HG02981 (cell line): ENCODE measurements around the gene SSX4B.
"Not testable (repeated sequence)": the region's sequence is repeated elsewhere in the genome, so short reads cannot be mapped to it uniquely, and the experiment has no call there.

Experiments
- ATAC-seq: cut with Tn5 transposase; IDR thresholded peaks from one replicate; pipeline ENCODE4 v1.9.1; 2021; ENCODE audit warnings: mild to moderate bottlenecking, moderate library complexity; ENCODE audit not compliant: unreplicated experiment

The SSX4B gene, protein sequence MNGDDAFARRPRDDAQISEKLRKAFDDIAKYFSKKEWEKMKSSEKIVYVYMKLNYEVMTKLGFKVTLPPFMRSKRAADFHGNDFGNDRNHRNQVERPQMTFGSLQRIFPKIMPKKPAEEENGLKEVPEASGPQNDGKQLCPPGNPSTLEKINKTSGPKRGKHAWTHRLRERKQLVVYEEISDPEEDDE

DNA sequence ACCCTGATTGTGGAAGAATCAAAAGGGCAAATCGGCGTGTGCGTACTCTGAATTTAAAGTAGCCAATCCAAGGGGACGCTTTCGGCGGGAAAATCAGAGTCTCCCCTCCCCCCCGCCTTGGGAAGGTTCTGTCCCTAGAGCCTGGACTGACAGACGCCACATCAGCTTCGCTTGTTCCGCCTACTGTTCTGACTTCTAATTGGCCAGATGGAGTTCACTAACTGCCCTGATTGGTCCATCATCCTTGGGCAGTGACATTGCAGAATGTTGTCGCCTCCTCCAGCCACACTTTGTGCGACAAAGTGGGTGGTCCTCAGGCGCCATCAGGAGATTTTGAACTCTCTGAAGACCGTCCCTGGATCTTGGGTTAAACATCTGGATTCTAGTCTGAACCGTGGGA, at the start of gene SSX4B:
SSX4B (minus strand) TSS at position 101 of the 400 bp plus-strand sequence. CDS start 588 bp downstream, outside the sequence.
- ATAC-seq, result not testable (repeated sequence)

DNA sequence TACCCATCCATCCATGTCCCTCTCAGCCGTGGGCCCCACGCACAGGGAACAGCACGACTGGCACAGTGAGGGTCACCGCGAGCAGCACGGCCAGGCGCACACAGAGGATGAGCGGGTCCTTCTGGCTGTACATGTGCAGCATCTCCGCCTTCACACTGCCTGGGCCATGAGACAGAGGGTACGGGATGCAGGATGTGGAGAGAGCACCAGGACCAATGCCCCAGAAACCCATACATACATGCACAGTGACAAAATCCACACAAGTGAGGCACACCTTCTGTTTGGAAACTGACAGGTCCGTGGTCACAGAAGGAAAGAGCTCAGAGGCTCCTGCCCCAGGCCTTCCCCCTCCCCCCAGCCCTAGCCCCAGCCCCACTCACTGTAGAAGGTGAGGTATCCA, 48.8 kb upstream of the SSX4B start:
- ATAC-seq, result no peak

DNA sequence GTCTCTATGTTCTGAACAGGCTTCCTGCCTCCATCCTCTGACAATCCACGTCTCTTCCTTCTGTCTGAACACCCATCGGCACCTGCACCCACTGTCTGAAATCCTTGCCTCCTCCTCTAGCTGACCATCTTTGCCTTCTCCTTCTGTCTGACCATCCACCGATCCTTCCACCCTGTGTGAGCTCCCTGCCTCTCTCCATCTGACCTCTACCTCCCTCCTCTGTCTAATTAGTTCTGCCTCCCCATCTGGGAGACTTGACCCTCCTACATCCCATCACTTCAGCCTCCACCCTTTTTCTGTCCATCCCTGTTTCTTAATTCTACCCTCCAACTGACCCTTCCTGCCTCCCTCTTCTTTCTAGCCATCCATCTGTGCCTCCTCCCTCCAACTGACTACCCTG, 48.3 kb upstream of the SSX4B start:
- ATAC-seq, result no peak

DNA sequence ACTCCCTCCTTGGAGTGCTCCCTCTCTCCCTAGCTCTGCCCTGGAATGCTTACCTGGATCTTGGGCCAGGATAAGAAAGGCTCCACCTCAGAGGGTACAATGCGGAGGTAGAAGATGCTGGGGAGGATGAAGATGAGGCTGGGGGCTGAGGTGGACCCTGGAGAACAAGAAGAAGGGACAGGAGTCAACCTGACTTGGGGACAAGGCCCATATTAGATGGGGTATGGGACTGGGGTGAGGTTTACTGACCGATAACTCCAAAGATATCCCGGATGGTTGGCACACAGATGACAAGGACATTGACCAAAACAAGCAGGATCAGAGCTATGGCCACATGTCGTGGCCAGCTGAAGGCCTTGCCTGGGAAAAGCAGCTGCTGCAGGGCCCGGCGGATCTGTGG, 47.7 kb upstream of the SSX4B start:
- ATAC-seq, result no peak

DNA sequence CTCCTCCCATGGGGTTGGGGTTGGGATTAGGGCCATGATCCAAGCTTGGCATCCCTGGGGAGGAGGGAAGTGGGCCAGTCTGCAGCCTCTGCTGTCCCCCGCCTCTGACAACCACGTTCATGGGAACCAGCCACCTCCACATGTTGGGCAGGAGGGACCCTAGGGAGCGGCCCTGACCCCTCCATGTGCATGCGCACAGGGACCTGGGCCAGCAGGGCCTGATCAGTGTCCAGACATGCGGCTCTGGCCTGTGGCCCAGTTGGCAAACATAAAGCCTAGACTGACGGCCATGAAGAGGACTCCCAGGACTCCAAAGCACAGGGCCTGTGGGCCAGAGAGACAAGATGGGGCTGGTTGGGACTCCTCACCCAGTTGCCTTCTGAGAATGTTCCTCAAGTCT, 47.0 kb upstream of the SSX4B start:
- no peak for ATAC-seq

DNA sequence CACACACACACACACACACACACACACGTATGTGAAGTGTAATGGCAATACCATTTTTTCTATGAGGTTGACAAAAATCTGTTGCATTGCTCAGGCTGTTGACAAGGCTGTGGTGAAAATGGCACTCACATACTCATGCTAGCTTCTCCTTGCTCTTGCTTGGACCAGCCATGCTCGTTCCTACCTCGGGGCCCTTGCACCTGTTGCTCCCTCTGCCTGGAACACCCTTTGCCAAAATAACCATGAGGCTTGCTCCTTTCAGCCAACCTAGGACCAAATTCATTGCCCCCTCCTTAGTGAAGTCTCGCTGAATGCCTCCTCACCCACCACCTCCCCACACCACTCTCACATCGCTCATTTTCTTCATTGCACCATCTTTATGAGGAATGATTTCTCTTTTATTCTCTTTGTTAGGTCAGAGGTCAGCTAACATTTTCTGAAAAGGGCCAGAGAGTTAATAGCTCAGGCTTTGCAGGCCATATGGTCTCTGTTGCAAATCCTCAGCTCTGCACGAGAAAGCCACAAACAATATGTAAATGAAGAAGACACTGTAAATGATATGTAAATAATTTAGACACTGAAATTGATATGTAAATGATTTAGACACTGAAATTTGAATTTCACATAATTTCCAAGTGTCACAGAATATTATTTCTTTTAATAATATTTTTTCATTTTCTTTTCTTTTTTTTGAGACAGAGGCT, 45.0 kb upstream of the SSX4B start:
- ATAC-seq, result no peak

DNA sequence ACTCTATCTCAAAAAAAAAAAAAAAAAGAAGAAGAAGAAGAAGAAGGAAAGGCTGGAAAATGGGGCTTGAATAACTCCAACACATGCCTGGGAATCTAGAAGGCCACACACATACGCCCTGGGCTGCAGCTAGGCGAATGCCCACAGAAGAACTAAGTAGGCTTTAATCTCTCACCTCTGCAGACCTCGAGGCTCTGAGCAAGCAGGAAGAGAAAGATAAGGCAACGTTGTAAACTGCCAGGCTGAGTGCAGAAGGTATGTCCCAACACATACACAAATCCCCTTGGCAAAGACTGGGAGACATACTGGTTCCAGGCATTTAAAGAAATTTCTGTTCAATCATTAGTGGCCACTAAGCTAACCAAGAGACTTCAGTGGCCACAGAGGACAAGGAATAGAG, 39.9 kb upstream of the SSX4B start:
- ATAC-seq, result no peak

DNA sequence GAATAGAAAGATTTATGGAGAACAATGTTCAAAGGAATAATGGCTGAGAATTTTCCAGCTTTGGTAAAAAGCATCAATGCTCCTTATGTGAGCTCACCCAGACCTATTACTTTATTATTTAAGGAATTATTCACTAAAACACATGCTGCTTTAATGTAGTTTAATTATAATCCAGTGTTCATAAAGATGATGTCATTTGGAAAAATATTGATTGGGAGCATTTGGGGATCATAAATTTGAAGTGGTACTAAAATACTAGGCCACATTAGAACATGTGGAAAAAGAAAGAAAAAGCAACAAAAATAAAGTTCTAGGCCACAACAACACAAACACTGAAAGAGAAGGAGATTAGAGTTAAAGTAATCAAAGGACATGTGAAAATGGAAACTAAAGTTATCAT, 38.3 kb upstream of the SSX4B start:
- no peak for ATAC-seq

DNA sequence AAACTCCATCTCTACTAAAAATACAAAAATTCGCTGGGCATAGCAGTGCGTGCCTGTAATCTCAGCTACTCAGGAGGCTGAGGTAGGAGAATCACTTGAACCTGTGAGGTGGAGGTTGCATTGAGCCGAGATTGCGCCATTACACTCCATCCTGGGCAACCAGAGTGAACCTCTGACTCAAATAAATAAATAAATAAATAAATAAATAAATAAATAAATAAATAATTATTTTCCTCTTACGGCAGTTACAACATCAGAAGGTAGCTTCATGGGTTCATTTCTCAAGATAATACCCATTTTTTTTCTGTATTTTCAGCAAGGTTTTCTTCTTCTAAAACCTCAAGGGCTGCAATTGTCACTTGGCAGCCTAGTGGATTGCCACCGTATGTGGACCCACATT, 35.4 kb upstream of the SSX4B start:
- ATAC-seq, result not testable (repeated sequence)

DNA sequence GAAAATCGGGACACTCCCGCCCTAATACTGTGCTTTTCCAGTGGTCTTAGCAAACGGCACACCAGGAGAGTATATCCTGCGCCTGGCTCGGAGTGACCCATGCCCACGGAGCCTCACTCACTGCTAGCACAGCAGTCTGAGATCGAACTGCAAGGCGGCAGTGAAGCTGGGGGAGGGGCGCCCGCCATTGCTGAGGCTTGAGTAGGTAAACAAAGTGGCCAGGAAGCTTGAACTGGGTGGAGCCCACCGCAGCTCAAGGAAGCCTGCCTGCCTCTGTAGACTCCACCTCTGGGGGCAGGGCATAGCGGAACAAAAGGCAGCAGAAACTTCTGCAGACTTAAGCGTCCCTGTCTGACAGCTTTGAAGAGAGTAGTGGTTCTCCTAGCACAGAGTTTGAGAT, 22.0 kb upstream of the SSX4B start:
- ATAC-seq, result not testable (repeated sequence)

DNA sequence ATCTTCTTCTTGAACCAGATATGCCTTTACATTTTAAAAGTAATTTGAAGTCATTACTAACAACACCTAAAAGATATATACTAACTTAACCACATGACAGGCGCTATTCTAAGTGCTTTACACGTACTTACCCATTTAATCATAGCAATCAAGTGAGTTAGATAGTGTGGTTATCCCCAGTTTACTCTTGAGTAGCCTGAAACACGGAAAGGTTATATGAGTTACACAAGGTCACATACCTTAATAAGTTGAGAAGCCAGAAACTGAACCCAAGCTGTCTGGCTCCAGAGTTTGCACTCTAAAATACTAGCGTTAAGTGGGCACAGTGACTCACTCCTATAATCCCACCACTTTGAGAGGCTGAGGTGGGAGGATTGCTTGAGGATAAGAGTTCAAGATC, 18.4 kb upstream of the SSX4B start:
- ATAC-seq, result not testable (repeated sequence)

DNA sequence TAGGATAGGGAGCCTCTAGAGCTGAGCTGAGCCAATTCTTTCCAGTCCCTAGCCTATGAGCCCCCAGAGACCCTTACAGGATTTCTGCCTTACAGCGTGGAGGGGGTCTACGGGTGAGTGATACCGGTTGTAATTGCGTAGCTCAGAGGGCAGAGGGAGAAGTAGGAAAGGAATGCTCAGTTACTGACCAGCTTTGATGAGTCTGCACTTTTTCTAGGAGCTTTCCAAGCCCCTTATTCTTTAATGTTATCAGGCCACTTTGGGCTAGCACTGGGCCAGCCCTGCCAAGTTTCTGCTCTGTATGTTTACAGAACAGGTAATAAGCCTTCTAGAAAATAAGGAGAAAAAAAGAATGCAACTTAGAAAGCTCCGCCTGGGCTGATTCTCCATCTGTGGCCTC, 17.8 kb upstream of the SSX4B start:
- not testable (repeated sequence) for ATAC-seq

DNA sequence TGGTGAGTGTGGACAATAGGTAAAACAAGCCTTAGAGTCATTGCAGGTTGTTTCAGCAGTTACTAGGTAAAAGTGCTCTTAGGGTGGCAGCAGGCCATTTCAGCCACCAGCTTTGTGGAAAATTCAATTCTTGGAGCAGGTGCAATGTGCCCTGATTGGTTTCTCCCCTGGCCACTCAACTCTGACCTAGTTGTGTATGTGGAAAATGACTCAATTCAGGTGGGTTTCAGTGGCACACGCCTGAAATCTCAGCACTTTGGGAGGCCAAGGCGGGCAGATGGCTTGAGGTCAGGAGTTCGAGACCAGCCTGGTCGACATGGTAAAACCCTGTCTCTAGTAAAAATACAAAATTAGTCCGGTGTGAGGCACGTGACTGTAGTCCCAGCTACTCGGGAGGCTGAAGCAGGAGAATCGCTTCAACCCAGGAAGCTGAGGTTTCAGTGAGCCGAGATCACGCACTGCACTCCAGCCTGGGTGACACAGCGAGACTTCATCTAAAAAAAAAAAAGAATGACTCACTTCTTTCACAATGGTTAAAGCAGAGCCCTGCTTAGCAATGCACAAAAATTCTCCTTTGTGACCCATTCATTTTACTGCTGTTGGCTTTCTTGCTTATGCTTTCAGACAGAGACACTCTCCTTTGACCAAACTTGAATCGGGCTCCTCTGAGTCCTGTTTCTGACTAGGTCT, 15.4 kb upstream of the SSX4B start:
- ATAC-seq, result not testable (repeated sequence)

DNA sequence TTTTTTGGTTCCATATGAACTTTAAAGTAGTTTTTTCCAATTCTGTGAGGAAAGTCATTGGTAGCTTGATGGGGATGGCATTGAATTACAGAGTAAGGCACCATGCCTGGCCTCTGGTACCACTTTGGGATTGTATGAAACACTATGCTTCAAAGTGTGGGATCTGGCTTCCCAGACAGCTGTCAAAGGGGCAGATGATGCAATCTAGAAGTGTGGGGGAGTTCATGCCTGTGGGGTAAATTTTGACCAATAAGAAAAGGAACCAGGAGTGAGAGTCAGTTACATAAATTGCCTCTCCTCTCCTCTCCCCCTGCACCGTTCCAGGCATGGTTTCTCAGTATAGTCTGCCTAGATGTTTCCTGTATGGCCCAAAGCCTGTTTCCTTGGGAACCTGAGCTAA, 13.9 kb downstream of the SSX4B start:
- not testable (repeated sequence) for ATAC-seq

DNA sequence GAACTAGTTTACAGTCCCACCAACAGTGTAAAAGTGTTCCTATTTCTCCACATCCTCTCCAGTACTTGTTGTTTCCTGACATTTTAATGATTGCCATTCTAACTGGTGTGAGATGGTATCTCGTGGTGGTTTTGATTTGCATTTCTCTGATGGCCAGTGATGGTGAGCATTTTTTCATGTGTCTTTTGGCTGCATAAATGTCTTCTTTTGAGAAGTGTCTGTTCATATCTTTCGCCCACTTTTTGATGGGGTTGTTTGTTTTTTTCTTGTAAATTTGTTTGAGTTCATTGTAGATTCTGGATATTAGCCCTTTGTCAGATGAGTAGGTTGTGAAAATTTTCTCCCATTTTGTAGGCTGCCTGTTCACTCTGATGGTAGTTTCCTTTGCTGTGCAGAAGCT, 14.8 kb downstream of the SSX4B start:
- not testable (repeated sequence) for ATAC-seq

DNA sequence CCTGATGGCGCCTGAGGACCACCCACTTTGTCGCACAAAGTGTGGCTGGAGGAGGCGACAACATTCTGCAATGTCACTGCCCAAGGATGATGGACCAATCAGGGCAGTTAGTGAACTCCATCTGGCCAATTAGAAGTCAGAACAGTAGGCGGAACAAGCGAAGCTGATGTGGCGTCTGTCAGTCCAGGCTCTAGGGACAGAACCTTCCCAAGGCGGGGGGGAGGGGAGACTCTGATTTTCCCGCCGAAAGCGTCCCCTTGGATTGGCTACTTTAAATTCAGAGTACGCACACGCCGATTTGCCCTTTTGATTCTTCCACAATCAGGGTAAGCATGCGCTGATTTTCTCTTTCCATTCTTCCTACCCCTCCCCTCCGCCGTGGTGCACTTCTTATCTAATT, 28.5 kb downstream of the SSX4B start, which contains the start of gene SSX4:
SSX4 (plus strand) TSS at position 301 of the 400 bp plus-strand sequence. CDS start 515 bp downstream, outside the sequence.
- not testable (repeated sequence) for ATAC-seq

DNA sequence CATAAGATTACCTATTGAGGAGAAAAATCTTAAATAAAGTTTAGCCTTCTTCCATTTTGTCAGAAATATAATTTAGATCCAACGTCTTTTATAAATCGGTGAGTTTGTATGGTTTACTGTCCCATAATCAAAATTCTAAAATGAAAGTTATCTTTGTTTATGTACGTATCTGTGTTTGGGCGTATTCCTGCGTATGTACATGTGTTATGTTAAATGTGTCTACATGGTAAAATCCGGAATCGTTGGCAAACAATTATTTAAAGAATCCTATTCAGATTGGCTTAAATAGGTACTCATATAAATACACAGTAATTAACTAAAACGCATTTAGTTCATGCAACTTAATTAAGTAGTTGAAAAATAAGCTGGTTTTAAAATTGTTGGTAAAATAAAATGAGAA, 41.4 kb downstream of the SSX4B start:
- ATAC-seq, result not testable (repeated sequence)

DNA sequence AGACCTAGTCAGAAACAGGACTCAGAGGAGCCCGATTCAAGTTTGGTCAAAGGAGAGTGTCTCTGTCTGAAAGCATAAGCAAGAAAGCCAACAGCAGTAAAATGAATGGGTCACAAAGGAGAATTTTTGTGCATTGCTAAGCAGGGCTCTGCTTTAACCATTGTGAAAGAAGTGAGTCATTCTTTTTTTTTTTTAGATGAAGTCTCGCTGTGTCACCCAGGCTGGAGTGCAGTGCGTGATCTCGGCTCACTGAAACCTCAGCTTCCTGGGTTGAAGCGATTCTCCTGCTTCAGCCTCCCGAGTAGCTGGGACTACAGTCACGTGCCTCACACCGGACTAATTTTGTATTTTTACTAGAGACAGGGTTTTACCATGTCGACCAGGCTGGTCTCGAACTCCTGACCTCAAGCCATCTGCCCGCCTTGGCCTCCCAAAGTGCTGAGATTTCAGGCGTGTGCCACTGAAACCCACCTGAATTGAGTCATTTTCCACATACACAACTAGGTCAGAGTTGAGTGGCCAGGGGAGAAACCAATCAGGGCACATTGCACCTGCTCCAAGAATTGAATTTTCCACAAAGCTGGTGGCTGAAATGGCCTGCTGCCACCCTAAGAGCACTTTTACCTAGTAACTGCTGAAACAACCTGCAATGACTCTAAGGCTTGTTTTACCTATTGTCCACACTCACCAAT, 43.9 kb downstream of the SSX4B start:
- ATAC-seq, result not testable (repeated sequence)

DNA sequence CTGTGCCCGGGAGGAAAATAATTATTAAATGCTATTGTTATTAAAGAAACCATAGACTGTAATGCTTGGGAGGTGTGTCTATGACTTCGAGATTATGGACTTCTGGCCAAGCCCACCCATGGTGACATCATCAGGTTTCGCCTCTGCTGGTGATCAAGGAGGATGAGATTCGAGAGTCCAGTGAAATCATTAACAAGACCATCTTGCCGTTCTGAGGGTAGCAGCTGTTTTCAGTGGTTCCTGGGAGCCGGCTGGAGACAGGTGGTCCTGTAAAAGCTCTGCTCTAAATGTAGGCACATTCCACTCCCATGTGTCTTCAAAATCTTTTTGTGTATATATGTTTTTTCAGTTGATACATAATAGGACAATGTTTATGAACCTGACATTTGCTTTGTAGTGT, 52.5 kb downstream of the SSX4B start:
- not testable (repeated sequence) for ATAC-seq

DNA sequence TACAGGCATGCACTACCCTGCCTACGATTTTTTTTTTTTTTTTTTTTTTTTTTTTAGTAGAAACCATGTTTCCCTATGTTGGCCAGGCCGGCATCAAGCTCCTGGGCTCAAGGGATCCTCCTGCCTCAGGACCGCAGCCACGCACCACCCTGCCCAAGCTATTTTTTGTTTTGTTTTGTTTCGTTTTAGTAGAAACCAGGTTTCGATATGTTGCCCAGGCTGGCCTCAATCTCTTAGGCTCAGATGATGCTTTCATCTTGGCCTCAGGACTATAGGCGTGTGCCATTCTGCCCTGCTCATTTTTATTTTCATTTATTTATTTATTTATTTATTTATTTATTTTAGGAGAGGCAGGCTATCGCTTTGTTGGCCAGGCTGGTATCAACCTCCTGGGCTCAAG, 54.1 kb downstream of the SSX4B start:
- ATAC-seq, result no peak
